Urinary bladder (tissue), 4 donors: Measurements from ENCODE around the gene OR52W1. TPM values are rescaled to one million over a fixed set of nuclear protein-coding genes. Genes with fewer than 3 reads are reported as not detected.

Experiments
- DNase-seq: peaks from one replicate; pipeline ENCODE4 v3.0.0-alpha.2; 2015; ENCODE audit errors: extremely low spot score
- H3K27ac ChIP-seq: one replicate; pipeline ENCODE4 v1.5.1; 2013; ENCODE audit warnings: low read depth, mild to moderate bottlenecking, moderate library complexity
- H3K36me3 ChIP-seq: one replicate; pipeline ENCODE4 v1.6.1; 2013; ENCODE audit warnings: mild to moderate bottlenecking, moderate library complexity; ENCODE audit not compliant: insufficient read depth
- H3K4me1 ChIP-seq: one replicate; pipeline ENCODE4 v1.6.1; 2013; ENCODE audit warnings: mild to moderate bottlenecking, moderate library complexity; ENCODE audit not compliant: insufficient read depth
- H3K4me3 ChIP-seq: one replicate; pipeline ENCODE4 v1.5.1; 2013; ENCODE audit warnings: low read depth, low read length
- WGBS: extraction: QIAGEN DNeasy Blood & Tissue Kit; methylation state at CpG from one replicate; pipeline ENCODE4 v1.1.7; 2013; 5-methylcytosine and 5-hydroxymethylcytosine counted together
- polyA plus RNA-seq: library from polyadenylated mRNA; stranded (reverse); fragments of 200-250 nt; gene quantifications from one replicate; pipeline ENCODE4 v1.2.3, GENCODE V29; 2013
- total RNA-seq: library from RNA; depleted of rRNA; stranded (reverse); fragments of >200 nt; gene quantifications from one replicate; pipeline ENCODE4 v1.2.3, GENCODE V29; 2014
- donor health status: healthy with polysubstance abuse.
- donor health status: healthy.

Gene OR52W1
- total RNA-seq (not detected), polyA plus RNA-seq (not detected)

- Histone ChIP-seq H3K4me1 (no peaks in the 10 kb centered on the region), H3K27ac (no peak within 1 kb of the TSS), H3K4me3 (no peak within 1 kb of the TSS), H3K36me3 (no peaks in the 10 kb centered on the region)
- WGBS, result 98% methylated on average over 5 of the region's 5 CpGs
- DNase-seq, result no peak
Measured at GRCh38 chr11:6199174-6199810, at the start of gene OR52W1. Gene OR52W1 (plus strand): TSS chr11:6199224. CDS start chr11:6199224, 0 bp downstream.

- no peak overlapping the region for H3K4me3 ChIP-seq
- H3K4me1 ChIP-seq, result no peaks in the 10 kb centered on the region
- H3K27ac ChIP-seq, result no peak overlapping the region
- no peaks in the 10 kb centered on the region for H3K36me3 ChIP-seq
- no peak for DNase-seq
- WGBS, result 19% methylated on average over 1 of the region's 1 CpG
Measured at GRCh38 chr11:6151117-6151516, 47.9 kb upstream of the OR52W1 start.

- Histone ChIP-seq H3K4me3 (no peak overlapping the region), H3K36me3 (no peaks in the 10 kb centered on the region), H3K27ac (no peak overlapping the region), H3K4me1 (no peaks in the 10 kb centered on the region)
- WGBS, result 89% methylated on average over 2 of the region's 2 CpGs
- DNase-seq, result no peak
Measured at GRCh38 chr11:6152126-6152525, 46.9 kb upstream of the OR52W1 start.

GRCh38 chr11:6156628-6157359 is 42.2 kb upstream of the OR52W1 start:
- no peak for DNase-seq
- Histone ChIP-seq H3K27ac (no peak overlapping the region), H3K4me1 (no peaks in the 10 kb centered on the region), H3K36me3 (no peaks in the 10 kb centered on the region), H3K4me3 (no peak overlapping the region)
- WGBS, result 78% methylated on average over 7 of the region's 7 CpGs

GRCh38 chr11:6170226-6170625 is 28.8 kb upstream of the OR52W1 start, which contains the start of gene OR52B2:
Gene OR52B2 (minus strand): TSS chr11:6170326. CDS start chr11:6170326, 0 bp downstream.
- H3K27ac ChIP-seq, result no peak within 1 kb of the TSS
- no peaks in the 10 kb centered on the region for H3K4me1 ChIP-seq
- no peak within 1 kb of the TSS for H3K4me3 ChIP-seq
- WGBS, result 83% methylated on average over 1 of the region's 1 CpG
- H3K36me3 ChIP-seq, result peaks cover 1% of the 10 kb centered on the region
- DNase-seq, result no peak

GRCh38 chr11:6175440-6175839 is 23.6 kb upstream of the OR52W1 start:
- Histone ChIP-seq H3K27ac (no peak overlapping the region), H3K4me1 (no peaks in the 10 kb centered on the region), H3K36me3 (peaks cover 1% of the 10 kb centered on the region), H3K4me3 (no peak overlapping the region)
- WGBS, result 56% methylated on average over 2 of the region's 2 CpGs
- DNase-seq, result no peak

GRCh38 chr11:6191742-6192141 is 7.3 kb upstream of the OR52W1 start:
- no peak overlapping the region for H3K4me3 ChIP-seq
- no peak for DNase-seq
- H3K4me1 ChIP-seq, result no peaks in the 10 kb centered on the region
- H3K36me3 ChIP-seq, result no peaks in the 10 kb centered on the region
- no peak overlapping the region for H3K27ac ChIP-seq

GRCh38 chr11:6194065-6194581 is 4.9 kb upstream of the OR52W1 start:
- H3K4me1 ChIP-seq, result no peaks in the 10 kb centered on the region
- H3K4me3 ChIP-seq, result no peak overlapping the region
- no peaks in the 10 kb centered on the region for H3K36me3 ChIP-seq
- DNase-seq, result no peak
- H3K27ac ChIP-seq, result no peak overlapping the region
- WGBS, result 69% methylated on average over 1 of the region's 1 CpG

GRCh38 chr11:6196396-6196795 is 2.6 kb upstream of the OR52W1 start:
- Histone ChIP-seq H3K4me1 (no peaks in the 10 kb centered on the region), H3K4me3 (no peak overlapping the region), H3K27ac (no peak overlapping the region), H3K36me3 (no peaks in the 10 kb centered on the region)
- DNase-seq, result no peak
- 33% methylated on average over 4 of the region's 4 CpGs for WGBS

GRCh38 chr11:6197466-6198200 is 1.4 kb upstream of the OR52W1 start:
- H3K27ac ChIP-seq, result no peak overlapping the region
- WGBS, result 78% methylated on average over 4 of the region's 4 CpGs
- DNase-seq, result no peak
- H3K4me1 ChIP-seq, result no peaks in the 10 kb centered on the region
- H3K4me3 ChIP-seq, result no peak overlapping the region
- H3K36me3 ChIP-seq, result no peaks in the 10 kb centered on the region

GRCh38 chr11:6200975-6201374 is 2.0 kb downstream of the OR52W1 start:
- Histone ChIP-seq H3K36me3 (no peaks in the 10 kb centered on the region), H3K4me1 (no peaks in the 10 kb centered on the region), H3K27ac (no peak overlapping the region), H3K4me3 (no peak overlapping the region)
- WGBS, result 73% methylated on average over 4 of the region's 4 CpGs
- no peak for DNase-seq

- 73% methylated on average over 2 of the region's 2 CpGs for WGBS
- Histone ChIP-seq H3K4me3 (no peak overlapping the region), H3K27ac (no peak overlapping the region), H3K4me1 (no peaks in the 10 kb centered on the region), H3K36me3 (no peaks in the 10 kb centered on the region)
- no peak for DNase-seq
Measured at GRCh38 chr11:6201481-6201880, 2.5 kb downstream of the OR52W1 start.

GRCh38 chr11:6202041-6202440 is 3.0 kb downstream of the OR52W1 start:
- Histone ChIP-seq H3K36me3 (no peaks in the 10 kb centered on the region), H3K27ac (no peak overlapping the region), H3K4me1 (no peaks in the 10 kb centered on the region), H3K4me3 (no peak overlapping the region)
- WGBS, result 73% methylated on average over 1 of the region's 1 CpG
- no peak for DNase-seq

- H3K27ac ChIP-seq, result no peak overlapping the region
- no peaks in the 10 kb centered on the region for H3K36me3 ChIP-seq
- no peaks in the 10 kb centered on the region for H3K4me1 ChIP-seq
- H3K4me3 ChIP-seq, result no peak overlapping the region
- WGBS, result 66% methylated on average over 3 of the region's 3 CpGs
- no peak for DNase-seq
Measured at GRCh38 chr11:6203327-6203726, 4.3 kb downstream of the OR52W1 start.
